CD4-positive, alpha-beta T cell treated with Interleukin-17A for 1 hour (primary cell): ENCODE data around the gene CYP2C18.
"Not testable (repeated sequence)": the region's sequence is repeated elsewhere in the genome, so short reads cannot be mapped to it uniquely, and the experiment has no call there.

Source experiments
- DNase-seq: peaks from one replicate; pipeline ENCODE4 v3.0.0-alpha.2; 2020

Gene CYP2C18

GRCh38 chr10:94683214-94684054 lies at the start of gene CYP2C18:
TSS of gene CYP2C18 (plus strand) at chr10:94683729. CDS start at chr10:94683820, 91 bp downstream.
- no peak for DNase-seq

- DNase-seq: not testable (repeated sequence)
These were observed 45.4 kb upstream of the CYP2C18 start for GRCh38 chr10:94638097-94638496.

- no peak for DNase-seq
These were observed 43.6 kb upstream of the CYP2C18 start for GRCh38 chr10:94639902-94640301.

GRCh38 chr10:94640562-94640961 lies 43.0 kb upstream of the CYP2C18 start:
- DNase-seq: no peak

- DNase-seq: no peak
These were observed 42.0 kb upstream of the CYP2C18 start for GRCh38 chr10:94641480-94641879.

- no peak for DNase-seq
These were observed 39.2 kb upstream of the CYP2C18 start for GRCh38 chr10:94644352-94644751.

- DNase-seq: no peak
These were observed 38.2 kb upstream of the CYP2C18 start for GRCh38 chr10:94645285-94645684.

- DNase-seq: not testable (repeated sequence)
These were observed 28.3 kb upstream of the CYP2C18 start for GRCh38 chr10:94655201-94655600.

GRCh38 chr10:94663061-94663460 lies 20.5 kb upstream of the CYP2C18 start:
- not testable (repeated sequence) for DNase-seq

GRCh38 chr10:94666391-94667102 lies 17.0 kb upstream of the CYP2C18 start:
- no peak for DNase-seq

GRCh38 chr10:94673614-94674321 lies 9.8 kb upstream of the CYP2C18 start:
- no peak for DNase-seq

GRCh38 chr10:94676496-94676895 lies 7.0 kb upstream of the CYP2C18 start:
- no peak for DNase-seq

- no peak for DNase-seq
These were observed 5.8 kb upstream of the CYP2C18 start for GRCh38 chr10:94677691-94678090.

GRCh38 chr10:94678475-94678874 lies 5.1 kb upstream of the CYP2C18 start:
- DNase-seq: no peak

GRCh38 chr10:94680544-94680943 lies 3.0 kb upstream of the CYP2C18 start:
- no peak for DNase-seq

- not testable (repeated sequence) for DNase-seq
These were observed 893 bp upstream of the CYP2C18 start for GRCh38 chr10:94682636-94683035.

GRCh38 chr10:94687625-94688248 lies 4.2 kb downstream of the CYP2C18 start:
- no peak for DNase-seq

GRCh38 chr10:94706089-94706488 lies 22.6 kb downstream of the CYP2C18 start:
- DNase-seq: no peak

GRCh38 chr10:94710578-94710977 lies 27.0 kb downstream of the CYP2C18 start:
- no peak for DNase-seq

- DNase-seq: no peak
These were observed 42.3 kb downstream of the CYP2C18 start for GRCh38 chr10:94725871-94726270.

GRCh38 chr10:94735197-94735596 lies 51.7 kb downstream of the CYP2C18 start:
- no peak for DNase-seq

GRCh38 chr10:94738588-94738987 lies 55.1 kb downstream of the CYP2C18 start:
- no peak for DNase-seq

- no peak for DNase-seq
These were observed 63.6 kb downstream of the CYP2C18 start for GRCh38 chr10:94747137-94747536.
